Measurements from ENCODE around the gene TLR5.

- TF ChIP-seq CTCF (IDR thresholded peaks at IDR 0.05) (no peak), POLR2AphosphoS5 (IDR thresholded peaks at IDR 0.05) (no peak)
Measured at GRCh38 chr1:223125766-223126165, 17.3 kb downstream of the TLR5 start.
